ENCODE data around the gene GRM4.

DNA sequence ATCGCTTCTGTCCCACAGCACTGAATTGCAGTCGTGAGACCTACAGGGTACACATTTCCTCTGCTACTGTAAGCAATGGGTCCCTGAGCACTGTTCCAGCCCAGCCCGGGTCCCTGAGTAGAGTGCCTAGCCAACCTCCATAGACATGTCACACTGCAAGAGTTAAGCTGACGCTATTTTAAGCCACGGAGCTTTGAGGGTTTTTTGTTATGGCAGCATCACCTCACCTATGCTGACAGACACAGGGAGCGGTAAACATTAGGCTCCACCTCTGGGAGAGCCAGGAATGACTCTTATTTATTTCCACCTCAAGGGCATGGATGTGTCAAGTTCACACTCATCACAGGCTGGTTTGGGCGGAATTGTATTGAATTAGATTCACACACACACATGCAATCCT, 45.1 kb downstream of the GRM4 start:
- TF ChIP-seq, protein P1, sequence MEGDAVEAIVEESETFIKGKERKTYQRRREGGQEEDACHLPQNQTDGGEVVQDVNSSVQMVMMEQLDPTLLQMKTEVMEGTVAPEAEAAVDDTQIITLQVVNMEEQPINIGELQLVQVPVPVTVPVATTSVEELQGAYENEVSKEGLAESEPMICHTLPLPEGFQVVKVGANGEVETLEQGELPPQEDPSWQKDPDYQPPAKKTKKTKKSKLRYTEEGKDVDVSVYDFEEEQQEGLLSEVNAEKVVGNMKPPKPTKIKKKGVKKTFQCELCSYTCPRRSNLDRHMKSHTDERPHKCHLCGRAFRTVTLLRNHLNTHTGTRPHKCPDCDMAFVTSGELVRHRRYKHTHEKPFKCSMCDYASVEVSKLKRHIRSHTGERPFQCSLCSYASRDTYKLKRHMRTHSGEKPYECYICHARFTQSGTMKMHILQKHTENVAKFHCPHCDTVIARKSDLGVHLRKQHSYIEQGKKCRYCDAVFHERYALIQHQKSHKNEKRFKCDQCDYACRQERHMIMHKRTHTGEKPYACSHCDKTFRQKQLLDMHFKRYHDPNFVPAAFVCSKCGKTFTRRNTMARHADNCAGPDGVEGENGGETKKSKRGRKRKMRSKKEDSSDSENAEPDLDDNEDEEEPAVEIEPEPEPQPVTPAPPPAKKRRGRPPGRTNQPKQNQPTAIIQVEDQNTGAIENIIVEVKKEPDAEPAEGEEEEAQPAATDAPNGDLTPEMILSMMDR (IDR thresholded peaks at IDR 0.05), result no peak
- TF ChIP-seq POLR2AphosphoS5 (IDR thresholded peaks at IDR 0.05) (no peak), POLR2A (IDR thresholded peaks at IDR 0.05) (no peak)
